Liver (tissue), 3 donors: ENCODE measurements around the gene GSAP.

Source experiments
- RXRA ChIP-seq, 2 donors: IDR thresholded peaks; 2 replicates each; pipeline ENCODE4 v1.6.1; 2017 to 2018; ENCODE audit warnings: antibody characterized with exemption in 2 of 2, mild to moderate bottlenecking in 1 of 2
- TAF1 ChIP-seq: conservative IDR thresholded peaks from 2 replicates; pipeline ENCODE4 v1.6.1; 2016; ENCODE audit warnings: antibody characterized with exemption, mild to moderate bottlenecking
- YY1 ChIP-seq: IDR thresholded peaks from 2 replicates; pipeline ENCODE4 v1.6.1; 2016; ENCODE audit warnings: antibody characterized with exemption, mild to moderate bottlenecking
- TF ChIP-seq, protein P1 (sequence below): fragments of 150-350 bp; IDR thresholded peaks from 2 replicates; pipeline ENCODE4 v1.5.1; 2017; ENCODE audit warnings: improper control_type of control experiment, low read depth, low read length; ENCODE audit not compliant: missing input control
- TF ChIP-seq, protein P2 (sequence below): IDR thresholded peaks from 2 replicates; pipeline ENCODE4 v1.6.1; 2016; ENCODE audit warnings: antibody characterized with exemption
- donor health status: healthy.
- donor health status: healthy.

DNA sequence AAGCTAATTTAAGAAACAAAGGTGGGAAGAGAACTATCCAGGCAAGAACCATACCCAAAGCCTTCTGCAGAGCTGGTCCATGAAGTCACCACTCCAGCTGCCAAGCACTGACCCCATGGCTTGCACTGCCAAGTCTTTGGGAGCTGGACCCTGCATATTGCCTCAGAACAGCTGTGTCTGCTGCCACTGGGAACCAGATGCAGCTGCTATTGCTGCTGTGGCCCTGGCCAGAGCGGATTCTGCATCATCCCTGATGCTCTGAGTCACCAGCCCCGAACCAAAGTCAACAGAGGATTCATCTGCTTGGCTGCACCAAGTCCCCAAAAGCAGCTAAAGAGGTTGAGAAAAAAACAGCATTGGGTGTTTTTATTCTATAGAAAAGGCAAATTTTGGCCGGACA is 39.2 kb upstream of the GSAP start:
- TF ChIP-seq, protein P1, sequence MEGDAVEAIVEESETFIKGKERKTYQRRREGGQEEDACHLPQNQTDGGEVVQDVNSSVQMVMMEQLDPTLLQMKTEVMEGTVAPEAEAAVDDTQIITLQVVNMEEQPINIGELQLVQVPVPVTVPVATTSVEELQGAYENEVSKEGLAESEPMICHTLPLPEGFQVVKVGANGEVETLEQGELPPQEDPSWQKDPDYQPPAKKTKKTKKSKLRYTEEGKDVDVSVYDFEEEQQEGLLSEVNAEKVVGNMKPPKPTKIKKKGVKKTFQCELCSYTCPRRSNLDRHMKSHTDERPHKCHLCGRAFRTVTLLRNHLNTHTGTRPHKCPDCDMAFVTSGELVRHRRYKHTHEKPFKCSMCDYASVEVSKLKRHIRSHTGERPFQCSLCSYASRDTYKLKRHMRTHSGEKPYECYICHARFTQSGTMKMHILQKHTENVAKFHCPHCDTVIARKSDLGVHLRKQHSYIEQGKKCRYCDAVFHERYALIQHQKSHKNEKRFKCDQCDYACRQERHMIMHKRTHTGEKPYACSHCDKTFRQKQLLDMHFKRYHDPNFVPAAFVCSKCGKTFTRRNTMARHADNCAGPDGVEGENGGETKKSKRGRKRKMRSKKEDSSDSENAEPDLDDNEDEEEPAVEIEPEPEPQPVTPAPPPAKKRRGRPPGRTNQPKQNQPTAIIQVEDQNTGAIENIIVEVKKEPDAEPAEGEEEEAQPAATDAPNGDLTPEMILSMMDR: no peak
- no peak for TF ChIP-seq TAF1
- TF ChIP-seq YY1: no peak
- TF ChIP-seq RXRA (IDR thresholded peaks at IDR 0.05): no peak
- TF ChIP-seq, protein P2, sequence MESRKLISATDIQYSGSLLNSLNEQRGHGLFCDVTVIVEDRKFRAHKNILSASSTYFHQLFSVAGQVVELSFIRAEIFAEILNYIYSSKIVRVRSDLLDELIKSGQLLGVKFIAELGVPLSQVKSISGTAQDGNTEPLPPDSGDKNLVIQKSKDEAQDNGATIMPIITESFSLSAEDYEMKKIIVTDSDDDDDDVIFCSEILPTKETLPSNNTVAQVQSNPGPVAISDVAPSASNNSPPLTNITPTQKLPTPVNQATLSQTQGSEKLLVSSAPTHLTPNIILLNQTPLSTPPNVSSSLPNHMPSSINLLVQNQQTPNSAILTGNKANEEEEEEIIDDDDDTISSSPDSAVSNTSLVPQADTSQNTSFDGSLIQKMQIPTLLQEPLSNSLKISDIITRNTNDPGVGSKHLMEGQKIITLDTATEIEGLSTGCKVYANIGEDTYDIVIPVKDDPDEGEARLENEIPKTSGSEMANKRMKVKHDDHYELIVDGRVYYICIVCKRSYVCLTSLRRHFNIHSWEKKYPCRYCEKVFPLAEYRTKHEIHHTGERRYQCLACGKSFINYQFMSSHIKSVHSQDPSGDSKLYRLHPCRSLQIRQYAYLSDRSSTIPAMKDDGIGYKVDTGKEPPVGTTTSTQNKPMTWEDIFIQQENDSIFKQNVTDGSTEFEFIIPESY: no peak
